DND-41 (cell line): ENCODE measurements around the gene PARPBP.

Experiments
- EZH2 ChIP-seq: IDR thresholded peaks from 3 replicates; pipeline ENCODE4 v1.6.1; 2012; ENCODE audit warnings: borderline replicate concordance, low read depth, mild to moderate bottlenecking, moderate library complexity, low read length, inconsistent platforms; ENCODE audit not compliant: severe bottlenecking
- TF ChIP-seq, protein P1 (sequence below): IDR thresholded peaks from 2 replicates; pipeline ENCODE4 v1.5.1; 2012; ENCODE audit warnings: borderline replicate concordance, low read length, moderate library complexity, mild to moderate bottlenecking; ENCODE audit not compliant: poor library complexity, severe bottlenecking; ENCODE audit errors: extremely low read depth

DNA sequence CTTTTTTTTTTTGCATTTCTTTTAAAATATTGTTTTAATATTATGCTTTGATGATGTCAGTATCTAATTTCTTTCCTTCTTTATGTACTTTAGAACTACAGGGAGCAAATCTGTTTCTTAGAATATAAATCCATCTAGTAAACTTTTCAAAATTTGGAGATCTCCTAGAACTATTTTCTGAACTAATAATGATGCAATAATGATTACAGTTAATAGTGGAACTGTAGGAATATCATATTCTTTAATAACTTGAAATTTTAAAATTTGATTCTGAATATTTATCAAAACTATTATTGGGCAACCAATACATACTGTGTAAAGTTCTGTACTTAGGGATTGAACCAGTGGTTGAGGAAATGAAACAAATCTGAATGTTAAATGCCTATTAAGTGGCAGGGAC lies 100.8 kb downstream of the PARPBP start:
- TF ChIP-seq, protein P1, sequence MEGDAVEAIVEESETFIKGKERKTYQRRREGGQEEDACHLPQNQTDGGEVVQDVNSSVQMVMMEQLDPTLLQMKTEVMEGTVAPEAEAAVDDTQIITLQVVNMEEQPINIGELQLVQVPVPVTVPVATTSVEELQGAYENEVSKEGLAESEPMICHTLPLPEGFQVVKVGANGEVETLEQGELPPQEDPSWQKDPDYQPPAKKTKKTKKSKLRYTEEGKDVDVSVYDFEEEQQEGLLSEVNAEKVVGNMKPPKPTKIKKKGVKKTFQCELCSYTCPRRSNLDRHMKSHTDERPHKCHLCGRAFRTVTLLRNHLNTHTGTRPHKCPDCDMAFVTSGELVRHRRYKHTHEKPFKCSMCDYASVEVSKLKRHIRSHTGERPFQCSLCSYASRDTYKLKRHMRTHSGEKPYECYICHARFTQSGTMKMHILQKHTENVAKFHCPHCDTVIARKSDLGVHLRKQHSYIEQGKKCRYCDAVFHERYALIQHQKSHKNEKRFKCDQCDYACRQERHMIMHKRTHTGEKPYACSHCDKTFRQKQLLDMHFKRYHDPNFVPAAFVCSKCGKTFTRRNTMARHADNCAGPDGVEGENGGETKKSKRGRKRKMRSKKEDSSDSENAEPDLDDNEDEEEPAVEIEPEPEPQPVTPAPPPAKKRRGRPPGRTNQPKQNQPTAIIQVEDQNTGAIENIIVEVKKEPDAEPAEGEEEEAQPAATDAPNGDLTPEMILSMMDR = no peak
- TF ChIP-seq EZH2 = no peak
